ENCODE measurements around the gene RBM15.

The RBM15 gene

DNA sequence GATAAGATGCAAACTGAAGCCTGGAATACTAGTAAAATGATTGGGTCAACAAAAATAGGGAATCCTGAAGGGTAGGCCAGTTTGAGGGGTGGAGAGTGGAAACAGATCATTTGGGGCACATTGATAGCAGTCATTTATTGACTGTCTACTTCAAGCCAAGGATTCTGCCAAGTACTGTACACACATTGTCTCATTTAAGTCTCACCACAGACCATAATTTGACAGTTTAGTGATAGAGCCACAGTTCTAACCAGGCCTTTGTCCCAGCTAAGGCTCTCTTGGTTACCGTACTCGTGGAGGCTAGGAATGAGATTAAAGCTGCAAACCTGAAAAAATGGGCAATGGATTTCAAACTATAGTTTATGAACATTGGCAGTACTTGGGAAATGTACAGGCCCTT, 11.2 kb downstream of the RBM15 start:
- DNase-seq = no peak

DNA sequence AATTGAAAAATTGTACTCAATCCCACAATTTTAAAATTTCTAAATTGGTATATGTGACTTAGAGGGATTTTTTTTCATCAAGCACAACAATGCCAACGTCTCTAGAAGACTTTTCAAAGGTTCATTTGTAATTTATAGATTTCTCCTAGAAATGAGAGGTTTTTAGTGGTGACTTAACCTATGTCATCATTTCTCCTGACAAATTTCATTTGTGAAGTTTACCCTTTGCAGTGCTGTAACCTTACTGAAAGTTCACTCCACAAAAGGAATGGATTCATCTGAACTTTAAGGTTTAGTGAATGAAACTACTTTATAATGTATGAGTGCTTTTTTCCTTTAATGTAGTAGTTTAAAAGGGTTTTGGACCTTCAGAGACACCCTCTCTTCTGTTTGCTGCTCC, 16.1 kb downstream of the RBM15 start:
- no peak for DNase-seq

DNA sequence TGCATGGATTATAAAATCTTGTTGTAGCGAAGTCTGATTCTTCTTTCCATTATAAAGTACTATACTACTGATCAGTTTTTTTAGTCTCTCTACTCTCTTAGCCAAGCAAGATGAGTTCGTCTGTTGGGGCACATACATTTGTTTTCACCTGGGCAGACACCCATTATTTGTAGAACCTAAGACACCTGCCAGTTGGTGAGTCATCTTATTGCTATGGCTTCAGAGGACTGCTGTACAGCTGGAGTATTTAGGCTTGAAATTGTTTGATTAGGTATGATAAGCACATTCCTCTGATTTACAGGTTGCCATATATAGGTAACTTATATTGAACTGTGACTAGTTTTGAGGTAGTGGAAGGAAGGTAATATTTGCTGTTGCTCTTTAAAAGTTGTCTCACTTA, 17.2 kb downstream of the RBM15 start:
- no peak for DNase-seq

DNA sequence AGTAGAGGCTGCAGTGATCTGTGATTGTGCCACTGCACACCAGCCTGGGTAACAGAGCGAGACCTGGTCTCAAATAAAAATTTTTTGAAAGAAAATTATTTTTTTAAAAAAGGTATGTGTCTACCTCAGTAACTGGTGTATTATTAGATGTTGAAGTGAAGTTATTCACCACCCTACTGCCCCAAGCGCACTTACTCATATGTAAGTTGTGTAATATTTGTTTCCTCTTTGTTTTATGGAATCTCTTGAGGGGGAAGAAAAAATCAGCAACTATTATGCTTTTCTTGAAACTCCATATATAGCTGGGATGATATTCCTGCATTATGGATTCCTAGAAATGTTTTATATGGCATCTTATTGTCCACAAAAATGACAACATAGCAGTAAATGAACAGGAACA, 21.3 kb downstream of the RBM15 start:
- no peak for DNase-seq

DNA sequence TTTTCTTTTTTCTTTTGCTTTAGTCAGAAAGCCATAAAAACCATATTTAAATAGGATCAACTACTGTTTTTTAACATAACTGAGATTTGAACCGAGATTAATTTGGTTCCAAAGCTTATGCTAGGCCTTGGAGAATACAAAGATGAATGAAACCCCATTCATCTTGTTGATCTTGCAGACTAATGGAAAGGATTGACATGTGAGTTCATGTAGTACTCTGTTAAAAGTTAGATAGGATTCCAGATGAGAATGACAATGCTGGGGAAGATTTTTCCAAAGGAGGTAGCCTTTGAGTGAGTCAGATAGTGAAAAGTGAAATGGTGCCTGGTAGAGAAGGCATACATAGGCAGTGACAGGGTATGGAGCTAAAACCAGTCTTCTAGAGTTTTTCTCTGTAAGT, 22.7 kb downstream of the RBM15 start:
- DNase-seq = no peak

DNA sequence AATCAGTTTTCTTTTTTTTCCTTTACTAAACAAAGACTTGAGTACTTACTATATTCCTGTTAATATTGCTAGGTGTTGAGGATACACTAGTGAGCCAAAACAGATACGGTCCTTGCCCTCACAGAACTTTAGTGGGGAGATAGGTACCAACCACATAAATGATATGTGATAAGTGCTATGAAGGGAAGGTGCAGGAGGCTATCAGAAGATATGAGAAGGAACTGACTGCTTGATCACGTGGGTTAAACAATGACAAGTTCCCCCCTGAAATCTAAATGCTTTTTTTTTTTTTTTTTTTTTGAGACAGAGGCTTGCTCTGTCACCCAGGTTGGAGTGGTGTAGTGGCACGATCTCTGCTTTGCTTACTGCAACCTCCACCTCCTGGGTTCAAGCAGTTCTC, 25.0 kb downstream of the RBM15 start:
- DNase-seq = no peak

DNA sequence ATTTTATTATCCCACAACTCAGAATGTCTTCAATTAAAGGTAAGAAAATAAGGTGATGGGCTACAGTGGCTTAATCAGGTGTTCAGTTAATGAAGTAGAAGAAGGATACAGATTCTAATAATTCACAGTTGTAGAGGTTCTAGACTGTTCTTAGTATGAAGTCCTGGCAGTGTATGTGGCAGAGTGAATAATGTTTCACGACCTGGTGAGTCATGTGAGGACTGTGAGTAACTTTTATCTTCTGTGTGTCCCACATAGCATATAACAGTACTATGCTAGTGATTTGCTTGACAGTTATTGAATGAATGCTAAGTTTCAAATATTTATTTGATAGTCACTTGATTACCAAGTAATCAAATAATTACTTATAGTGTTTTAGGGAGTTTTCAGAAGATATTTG, 31.6 kb downstream of the RBM15 start:
- DNase-seq = peak; percentile 61

DNA sequence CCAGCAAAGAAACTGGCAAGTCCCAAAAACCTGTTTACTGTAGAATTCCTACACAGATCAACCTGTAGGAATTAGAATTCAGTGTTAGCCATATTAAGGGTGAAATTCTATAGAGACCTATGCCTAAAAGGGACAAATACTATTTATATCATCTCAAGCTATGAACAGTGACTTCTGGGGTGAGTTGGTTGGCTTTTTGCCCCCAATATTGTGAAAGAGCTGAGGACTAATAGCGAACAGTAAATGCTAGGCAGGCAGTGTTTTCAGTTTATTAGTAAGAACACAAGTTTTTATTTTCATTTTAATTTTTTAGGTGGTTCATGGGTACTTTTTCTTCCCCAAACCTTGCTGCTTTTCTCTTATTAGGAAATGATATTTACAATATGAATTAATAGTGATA, 36.3 kb downstream of the RBM15 start:
- no peak for DNase-seq

DNA sequence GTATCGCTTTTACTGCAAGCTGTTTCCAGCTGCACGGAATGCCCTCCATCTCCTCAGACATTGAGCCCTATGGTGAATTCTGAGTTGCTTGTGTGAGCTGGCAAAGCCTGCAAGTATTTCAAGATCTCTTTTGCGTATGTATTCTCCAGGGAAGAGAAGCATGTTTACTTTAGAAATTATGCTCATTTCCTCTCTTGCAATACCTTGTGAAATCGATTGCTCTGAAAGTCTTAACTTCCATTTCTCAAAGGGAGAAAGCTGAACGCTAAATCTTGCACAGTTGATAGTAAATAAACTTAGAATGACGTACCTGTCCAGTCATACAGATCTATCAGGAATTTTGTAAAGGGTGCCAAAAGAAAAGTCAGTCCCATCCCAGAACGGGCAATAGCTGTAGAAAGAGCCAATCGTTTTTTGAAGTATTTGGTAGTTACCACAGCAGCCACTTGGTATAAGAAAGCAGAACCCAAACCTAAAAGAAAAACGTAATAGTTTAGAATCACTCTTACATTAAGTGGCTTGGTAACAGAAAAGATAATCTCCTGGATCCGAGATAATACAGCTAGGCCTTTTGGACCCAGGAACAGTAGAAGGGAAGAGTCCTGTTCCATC, 41.6 kb downstream of the RBM15 start:
- no peak for DNase-seq

DNA sequence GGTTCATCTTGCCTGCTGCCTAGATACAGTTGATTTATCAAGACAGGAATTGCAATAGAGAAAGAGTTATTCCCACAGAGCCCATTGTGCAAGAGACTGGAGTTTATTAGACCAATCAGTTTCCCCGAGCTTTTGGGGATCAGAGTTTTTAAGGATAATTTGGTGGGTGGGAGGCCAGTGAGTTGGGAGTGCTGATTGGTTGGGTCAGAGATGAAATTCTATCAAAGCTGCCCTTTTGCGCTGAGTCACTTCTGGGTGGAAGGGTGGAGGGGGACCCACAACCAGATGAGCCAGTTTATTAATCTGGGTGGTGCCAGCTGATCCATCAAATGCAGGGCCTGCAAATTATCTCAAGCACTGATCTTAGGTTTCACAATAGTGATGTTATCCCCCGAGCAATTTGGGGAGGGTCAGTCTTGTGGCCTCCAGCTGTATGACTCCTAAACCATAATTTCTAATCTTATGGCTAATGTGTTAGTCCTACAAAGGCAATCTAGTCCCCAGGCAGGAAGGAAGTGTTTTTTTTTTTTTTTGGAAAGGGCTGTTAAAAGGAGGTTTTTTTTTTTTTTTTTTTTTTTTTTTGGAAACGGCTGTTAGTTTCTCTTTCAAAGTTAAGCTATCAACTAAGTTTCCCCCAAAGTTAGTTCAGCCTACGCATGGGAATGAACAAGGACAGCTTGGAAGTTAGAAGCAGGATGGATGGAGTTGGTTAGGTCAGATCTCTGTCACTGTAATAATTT, 44.2 kb downstream of the RBM15 start:
- DNase-seq = peak; percentile 1

DNA sequence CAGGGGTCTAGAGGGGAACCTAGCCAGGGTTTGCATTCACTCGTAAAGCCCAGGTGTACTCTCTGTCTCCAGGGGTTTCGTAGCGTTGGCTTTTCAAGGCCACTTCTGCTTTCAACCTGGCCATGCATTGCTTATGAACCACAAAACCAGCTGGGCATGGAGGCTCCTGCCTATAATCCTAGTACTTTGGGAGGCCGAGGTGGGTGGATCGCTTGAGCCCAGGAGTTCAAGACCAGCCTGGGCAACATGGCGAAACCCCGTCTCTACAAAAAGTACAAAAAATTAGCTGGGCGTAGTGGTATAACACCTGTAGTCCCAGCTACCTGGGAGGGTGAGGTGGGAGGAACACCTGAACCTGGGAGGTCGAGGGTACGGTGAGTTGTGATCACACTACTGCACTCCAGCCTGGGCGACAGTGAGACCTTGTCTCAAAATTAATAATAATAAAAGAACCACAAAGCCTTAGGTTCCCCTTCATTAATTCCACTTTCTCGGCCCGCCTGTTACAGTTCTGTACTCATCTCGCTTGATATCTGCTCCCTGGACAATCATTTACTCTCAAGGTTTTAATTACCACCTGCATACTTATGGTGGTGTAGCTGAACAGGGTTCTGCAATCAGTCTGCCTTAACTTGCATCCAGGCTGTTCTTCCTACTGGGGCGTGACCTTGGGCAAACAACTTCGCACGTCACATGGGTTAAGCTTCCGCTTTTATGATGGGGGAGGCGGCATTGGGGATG, 45.6 kb downstream of the RBM15 start:
- no peak for DNase-seq

DNA sequence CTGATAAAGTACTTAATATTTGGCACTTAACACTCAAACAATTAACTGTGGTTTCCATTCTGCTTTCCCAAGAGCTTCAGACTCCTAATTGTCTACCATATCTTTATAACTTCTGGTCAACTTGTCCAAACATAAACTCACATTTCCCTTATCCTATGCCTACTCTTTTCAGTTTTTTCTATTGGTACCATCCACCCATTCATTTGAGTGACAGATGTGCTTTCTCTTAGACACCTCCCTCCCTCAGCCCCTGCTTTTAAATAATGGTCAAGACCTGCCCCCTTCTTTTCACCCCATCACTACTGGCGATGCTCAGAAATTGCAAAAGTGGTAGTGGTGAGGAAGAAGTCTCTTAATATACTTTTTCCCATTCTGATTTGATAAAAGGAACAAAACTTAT, 46.2 kb downstream of the RBM15 start:
- DNase-seq = no peak

DNA sequence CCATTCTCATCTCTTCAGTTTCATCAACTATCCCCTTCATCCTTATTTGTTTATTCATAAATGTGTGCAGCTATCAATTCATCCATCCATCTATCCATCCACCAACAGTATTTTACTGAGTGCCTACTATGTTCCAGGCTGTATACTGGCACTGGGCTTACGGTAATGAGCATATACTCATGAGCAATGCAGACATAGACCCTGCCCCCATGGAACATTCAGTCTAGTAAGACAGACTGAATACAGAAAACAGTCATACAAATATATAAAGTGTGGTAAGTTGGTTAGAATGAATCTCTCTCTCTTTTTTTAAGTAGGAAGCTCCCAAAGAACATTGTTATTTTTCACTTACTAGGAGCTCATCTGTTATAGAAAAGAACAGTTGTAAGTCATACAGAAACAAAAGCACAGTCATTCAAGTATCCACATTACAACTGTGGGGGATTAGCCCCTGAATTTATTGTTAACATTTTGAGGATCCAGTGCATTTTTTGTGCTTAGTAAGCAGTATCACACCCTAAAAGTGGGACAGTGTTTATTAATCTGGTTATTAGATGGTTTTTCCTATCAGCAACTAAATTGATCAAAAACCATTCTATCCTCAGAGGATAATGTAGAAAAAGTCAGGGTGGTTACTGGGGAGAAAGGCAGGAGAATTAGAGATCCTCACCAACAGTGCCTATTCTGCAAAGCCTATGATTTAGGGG, 48.0 kb downstream of the RBM15 start:
- DNase-seq = peak; percentile 60

DNA sequence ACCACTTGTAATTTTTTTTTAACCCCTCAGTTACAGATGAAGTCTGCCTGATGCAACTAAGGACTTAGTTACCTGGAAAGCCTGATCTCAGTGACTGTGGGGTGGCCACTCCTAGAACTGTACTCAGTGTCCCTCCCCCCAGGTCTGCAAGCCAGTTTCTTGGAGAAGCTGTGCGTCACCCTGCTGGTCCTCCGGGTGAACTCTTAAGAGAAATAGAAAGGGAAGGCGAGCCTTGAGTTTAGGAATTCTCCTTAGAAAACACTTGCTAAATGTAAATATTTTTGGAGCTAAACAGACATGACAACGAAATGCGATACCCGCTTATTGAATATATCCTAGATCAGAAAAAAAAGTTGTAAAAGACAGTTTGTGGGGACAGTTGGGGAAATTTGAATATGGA, 50.9 kb downstream of the RBM15 start:
- no peak for DNase-seq

DNA sequence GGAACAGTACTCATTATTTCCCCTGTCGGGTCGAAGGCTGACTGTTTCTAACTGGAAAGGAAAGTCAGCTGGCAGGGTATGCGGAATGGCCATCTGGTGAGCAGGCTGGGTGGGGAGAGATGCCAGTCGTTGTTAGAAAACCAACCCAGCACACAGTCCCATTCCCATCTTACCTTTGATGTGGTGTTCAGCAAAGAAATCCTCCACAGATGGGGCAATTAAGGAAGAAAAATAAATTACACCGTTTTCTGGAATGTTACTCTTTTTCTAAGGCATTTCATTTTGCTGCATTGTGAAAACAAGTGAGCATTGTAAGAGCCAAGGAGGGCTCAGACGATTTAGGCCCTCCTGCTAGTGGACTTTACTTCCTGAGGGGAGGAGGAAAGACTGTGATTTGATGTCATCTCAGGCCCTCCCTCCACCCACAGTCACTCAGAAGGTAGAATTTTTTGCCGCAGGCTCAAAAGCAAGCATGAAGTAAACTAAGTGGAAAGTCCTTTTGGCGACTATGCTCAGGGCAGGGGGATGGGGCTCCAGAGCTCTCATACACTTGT, 51.6 kb downstream of the RBM15 start, which contains the start of gene SLC16A4:
SLC16A4 (minus strand) TSS at position 335 of the 554 bp plus-strand sequence. CDS start 1,703 bp downstream, outside the sequence.
- DNase-seq = no peak

DNA sequence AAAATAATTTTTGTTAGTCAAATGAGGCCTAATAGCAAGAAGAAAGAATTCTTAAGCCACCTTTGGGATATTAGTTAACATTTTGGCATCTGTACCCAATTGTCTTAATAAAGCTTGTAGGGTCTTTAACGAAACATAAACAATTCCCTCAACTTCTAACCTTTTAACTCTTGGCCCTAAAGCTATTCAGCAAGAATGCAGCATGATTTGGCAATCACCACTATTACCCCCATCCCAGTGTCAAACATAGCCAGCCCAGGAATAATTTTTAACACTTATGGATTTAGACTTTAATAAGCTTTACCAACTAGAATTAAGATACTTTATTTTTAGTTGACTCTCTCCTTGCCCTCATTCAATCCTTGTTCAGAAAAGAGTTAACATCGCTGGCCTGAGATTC, 54.1 kb downstream of the RBM15 start:
- no peak for DNase-seq

DNA sequence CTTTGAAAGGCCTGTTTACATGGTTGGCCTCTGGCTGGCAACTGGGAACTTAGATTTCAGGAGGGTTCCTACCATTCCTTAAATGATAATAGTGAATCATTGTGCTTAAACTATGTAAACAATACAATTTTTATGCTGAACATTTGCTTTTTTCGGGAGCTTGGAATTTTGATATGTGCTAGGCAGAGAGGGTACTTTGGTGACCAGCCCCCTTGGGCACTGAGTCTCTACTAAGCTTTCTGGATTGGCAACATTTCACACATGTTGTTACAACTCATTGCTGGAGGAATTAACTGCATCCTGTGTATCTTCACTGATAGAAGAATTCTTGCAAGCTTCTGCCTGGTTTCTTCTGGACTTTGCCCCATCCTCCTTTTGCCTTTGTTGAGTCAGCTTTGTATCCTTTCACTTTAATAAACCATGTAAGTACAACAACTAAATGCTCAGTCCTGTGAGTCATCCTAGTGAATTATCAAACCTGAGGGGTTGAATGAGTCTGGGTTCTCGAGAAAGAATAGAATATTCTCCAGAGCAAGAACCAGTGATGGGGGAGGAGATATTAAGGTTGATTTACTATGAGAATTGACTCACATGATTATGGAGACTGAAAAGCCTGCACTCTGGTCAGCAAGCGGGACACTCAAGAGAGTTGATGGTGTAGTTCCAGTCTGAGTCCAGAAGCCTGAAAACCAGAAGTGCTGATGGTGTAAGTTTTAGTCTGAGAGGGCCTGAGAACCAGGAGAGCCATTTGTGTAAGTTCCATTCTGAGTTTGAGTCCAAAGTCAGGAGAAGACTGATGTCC, 54.7 kb downstream of the RBM15 start:
- DNase-seq = no peak

DNA sequence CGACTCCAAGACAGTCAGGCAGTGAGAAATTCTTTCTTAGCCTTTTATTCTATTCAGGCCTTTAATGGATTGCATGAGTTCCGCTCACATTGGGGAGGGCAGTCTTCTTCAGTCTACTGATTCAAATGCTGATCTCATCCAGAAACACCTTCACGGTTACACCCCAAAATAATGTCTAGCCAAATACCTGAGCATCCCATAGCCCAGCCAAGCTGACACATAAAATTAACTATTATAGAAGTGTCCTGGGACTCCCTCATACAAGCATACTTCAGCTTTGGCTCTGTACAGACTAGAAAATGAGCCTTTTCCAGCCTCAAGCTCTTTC, 55.3 kb downstream of the RBM15 start:
- no peak for DNase-seq

All from activated CD4-positive, alpha-beta T cell treated with anti-CD3 and anti-CD28 coated beads, Interleukin-10, Interleukin-2, amounts not matched to agents 100 ng/mL and 50 ng/mL, durations not matched to agents 16 hours and 8 hours (primary cell).